ENCODE data around the gene PTPN1. TPM values are rescaled to one million over a fixed set of nuclear protein-coding genes. Genes with fewer than 3 reads are reported as not detected.

Gene PTPN1
- total and polyA plus RNA-seq, 2 of the 13 experiments (the other 11 are each of a cell fraction or from before 2014, with no cell fraction given), result 17.7 to 37.2 TPM

- TF ChIP-seq ZNF281 (CRISPR knock-in tag; IDR thresholded peaks at IDR 0.05; ENCODE audit: borderline replicate concordance) (no peak), DMTF1 (CRISPR knock-in tag; IDR thresholded peaks at IDR 0.05) (no peak), ONECUT2 (CRISPR knock-in tag; IDR thresholded peaks at IDR 0.05) (no peak), XRCC5 (optimal IDR thresholded peaks at IDR 0.05; ENCODE audit: low read length) (peak; percentile 92), THAP11 (CRISPR knock-in tag; IDR thresholded peaks at IDR 0.05) (peak; percentile 61), ZNF883 (CRISPR knock-in tag; IDR thresholded peaks at IDR 0.05; ENCODE audit: not compliant biosample characterization) (no peak), ZNF354B (CRISPR knock-in tag; IDR thresholded peaks at IDR 0.05) (no peak), ZNF800 (CRISPR knock-in tag; IDR thresholded peaks at IDR 0.05) (no peak), MAZ (IDR thresholded peaks at IDR 0.05; ENCODE audit: borderline replicate concordance, low read depth, low read length) (peak; percentile 56; the same call in 1 of the 2 replicates), MAZ (CRISPR knock-in tag; IDR thresholded peaks at IDR 0.05; ENCODE audit: low read depth) (peak; percentile 76; the same call in 1 of the 2 replicates), FOXC1 (CRISPR knock-in tag; IDR thresholded peaks at IDR 0.05; ENCODE audit: borderline replicate concordance) (no peak), CENPX (CRISPR knock-in tag; IDR thresholded peaks at IDR 0.05) (no peak), ZMYM4 (CRISPR knock-in tag; IDR thresholded peaks at IDR 0.05) (no peak), MEIS2 (CRISPR knock-in tag; IDR thresholded peaks at IDR 0.05) (no peak), ZMYM3 (CRISPR knock-in tag; IDR thresholded peaks at IDR 0.05) (no peak), ZNF180 (CRISPR knock-in tag; IDR thresholded peaks at IDR 0.05; ENCODE audit: borderline replicate concordance, low read depth) (no peak), TAF15 (IDR thresholded peaks at IDR 0.05; ENCODE audit: low read depth, low read length, poor library complexity, severe bottlenecking) (no peak), SIX4 (CRISPR knock-in tag; IDR thresholded peaks at IDR 0.05) (no peak), ZNF816 (CRISPR knock-in tag; IDR thresholded peaks at IDR 0.05; ENCODE audit: borderline replicate concordance) (no peak)
Measured at GRCh38 chr20:50580016-50580747, 70.0 kb downstream of the PTPN1 start (continued).
